GM23338 (cell line): ENCODE results near the gene LRP1B.

ENCODE experiments used
- POLR2AphosphoS5 ChIP-seq: IDR thresholded peaks from 2 replicates; pipeline ENCODE4 v1.6.1; 2016; ENCODE audit warnings: antibody characterized with exemption, low read depth
- ZNF331 ChIP-seq: fragments of 250-450 bp; sonication (Bioruptor Pico); IDR thresholded peaks from 2 replicates; pipeline ENCODE4 v1.5.0; 2020; ENCODE audit warnings: low read depth, mild to moderate bottlenecking, moderate library complexity
- TF ChIP-seq, protein P1 (sequence below): IDR thresholded peaks from one replicate; pipeline ENCODE4 v1.6.1; 2018; ENCODE audit warnings: antibody characterized with exemption; ENCODE audit not compliant: unreplicated experiment

GRCh38 chr2:140718999-140719398 is 1411.8 kb downstream of the LRP1B start:
- TF ChIP-seq POLR2AphosphoS5 (no peak), ZNF331 (no peak)
- TF ChIP-seq, protein P1, sequence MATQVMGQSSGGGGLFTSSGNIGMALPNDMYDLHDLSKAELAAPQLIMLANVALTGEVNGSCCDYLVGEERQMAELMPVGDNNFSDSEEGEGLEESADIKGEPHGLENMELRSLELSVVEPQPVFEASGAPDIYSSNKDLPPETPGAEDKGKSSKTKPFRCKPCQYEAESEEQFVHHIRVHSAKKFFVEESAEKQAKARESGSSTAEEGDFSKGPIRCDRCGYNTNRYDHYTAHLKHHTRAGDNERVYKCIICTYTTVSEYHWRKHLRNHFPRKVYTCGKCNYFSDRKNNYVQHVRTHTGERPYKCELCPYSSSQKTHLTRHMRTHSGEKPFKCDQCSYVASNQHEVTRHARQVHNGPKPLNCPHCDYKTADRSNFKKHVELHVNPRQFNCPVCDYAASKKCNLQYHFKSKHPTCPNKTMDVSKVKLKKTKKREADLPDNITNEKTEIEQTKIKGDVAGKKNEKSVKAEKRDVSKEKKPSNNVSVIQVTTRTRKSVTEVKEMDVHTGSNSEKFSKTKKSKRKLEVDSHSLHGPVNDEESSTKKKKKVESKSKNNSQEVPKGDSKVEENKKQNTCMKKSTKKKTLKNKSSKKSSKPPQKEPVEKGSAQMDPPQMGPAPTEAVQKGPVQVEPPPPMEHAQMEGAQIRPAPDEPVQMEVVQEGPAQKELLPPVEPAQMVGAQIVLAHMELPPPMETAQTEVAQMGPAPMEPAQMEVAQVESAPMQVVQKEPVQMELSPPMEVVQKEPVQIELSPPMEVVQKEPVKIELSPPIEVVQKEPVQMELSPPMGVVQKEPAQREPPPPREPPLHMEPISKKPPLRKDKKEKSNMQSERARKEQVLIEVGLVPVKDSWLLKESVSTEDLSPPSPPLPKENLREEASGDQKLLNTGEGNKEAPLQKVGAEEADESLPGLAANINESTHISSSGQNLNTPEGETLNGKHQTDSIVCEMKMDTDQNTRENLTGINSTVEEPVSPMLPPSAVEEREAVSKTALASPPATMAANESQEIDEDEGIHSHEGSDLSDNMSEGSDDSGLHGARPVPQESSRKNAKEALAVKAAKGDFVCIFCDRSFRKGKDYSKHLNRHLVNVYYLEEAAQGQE: no peak
